ENCODE measurements around the gene BCKDHA.
A peak's percentile ranks its signal among the peaks of the same experiment; 100 is the strongest.

Gene BCKDHA

DNA sequence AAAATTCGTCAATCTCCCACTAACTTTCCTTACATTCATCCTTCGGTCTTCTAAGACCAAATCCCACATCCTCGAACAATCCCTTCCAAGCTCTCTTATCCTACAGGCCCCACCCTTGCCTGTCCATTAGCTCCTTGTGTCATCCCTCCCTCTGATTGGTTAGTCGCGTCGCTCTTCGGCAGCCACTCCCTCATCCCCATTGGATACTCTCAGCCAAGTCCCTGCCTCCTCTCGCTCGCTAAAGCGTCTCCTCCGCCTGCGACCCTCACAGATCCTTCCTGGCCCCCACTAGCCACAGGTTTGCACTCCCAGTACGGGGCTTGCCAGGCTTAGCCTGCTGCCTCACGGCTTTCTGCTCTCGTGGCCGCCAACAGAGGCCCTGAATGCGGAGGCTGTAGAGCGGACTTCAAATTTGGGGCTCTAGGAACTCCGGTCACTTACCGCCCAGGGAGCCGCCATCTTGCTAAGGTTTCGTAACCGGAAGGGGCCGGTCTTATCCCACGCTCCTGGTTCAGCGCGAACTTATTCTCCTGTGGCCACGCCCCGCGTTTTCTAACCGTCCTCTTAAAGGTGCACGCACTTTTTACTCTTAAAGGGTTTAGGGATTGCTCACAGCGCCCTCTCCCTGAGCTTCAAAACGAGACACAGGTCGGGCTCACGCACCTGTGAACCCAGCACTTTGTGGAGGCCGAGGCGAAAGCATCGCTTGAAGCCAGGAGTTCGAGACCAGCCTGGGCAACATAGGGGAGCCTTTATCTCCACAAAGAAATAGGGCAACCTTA is 42.0 kb downstream of the BCKDHA start, which contains the start of gene DMAC2:
DMAC2 (minus strand) TSS at position 472 of the 782 bp plus-strand sequence; CDS start at position 459, 13 bp downstream.
- Histone ChIP-seq H3K36me3 (replicated peaks; ENCODE audit: insufficient read depth, low read length) (no peaks in the 10 kb centered on the region), H3K4me2 (ENCODE audit: low read depth, low read length) (peak within 1 kb of the TSS; percentile 81), H3F3A (ENCODE audit: insufficient read depth, low read length) (0 out of 2 replicates have a peak, but pooled peaks cover 5% of the 10 kb centered on the region), H3K4me1 (ENCODE audit: low read length) (0 out of 2 replicates have a peak, but pooled peaks cover 4% of the 10 kb centered on the region), H3K27me3 (replicated peaks; ENCODE audit: insufficient read depth, low read length) (no peaks in the 10 kb centered on the region), H3K9ac (ENCODE audit: low read length) (peak within 1 kb of the TSS; percentile 82), H3K27ac (ENCODE audit: low read length) (peak within 1 kb of the TSS; percentile 71; the same call in 1 of the 2 replicates), H3K9me2 (replicated peaks; ENCODE audit: insufficient read depth, low read length) (no peaks in the 10 kb centered on the region), H4K20me1 (ENCODE audit: insufficient read depth, low read length) (no peaks in the 10 kb centered on the region), H3K4me3 (ENCODE audit: low read length) (peak within 1 kb of the TSS; percentile 91), H3K9me3 (replicated peaks; ENCODE audit: insufficient read depth, low read length) (no peaks in the 10 kb centered on the region), H2AFZ (ENCODE audit: low read length) (peak within 1 kb of the TSS; percentile 92), H3K79me2 (ENCODE audit: low read length) (peaks cover 19% of the 10 kb centered on the region)
- TF ChIP-seq, protein P1, sequence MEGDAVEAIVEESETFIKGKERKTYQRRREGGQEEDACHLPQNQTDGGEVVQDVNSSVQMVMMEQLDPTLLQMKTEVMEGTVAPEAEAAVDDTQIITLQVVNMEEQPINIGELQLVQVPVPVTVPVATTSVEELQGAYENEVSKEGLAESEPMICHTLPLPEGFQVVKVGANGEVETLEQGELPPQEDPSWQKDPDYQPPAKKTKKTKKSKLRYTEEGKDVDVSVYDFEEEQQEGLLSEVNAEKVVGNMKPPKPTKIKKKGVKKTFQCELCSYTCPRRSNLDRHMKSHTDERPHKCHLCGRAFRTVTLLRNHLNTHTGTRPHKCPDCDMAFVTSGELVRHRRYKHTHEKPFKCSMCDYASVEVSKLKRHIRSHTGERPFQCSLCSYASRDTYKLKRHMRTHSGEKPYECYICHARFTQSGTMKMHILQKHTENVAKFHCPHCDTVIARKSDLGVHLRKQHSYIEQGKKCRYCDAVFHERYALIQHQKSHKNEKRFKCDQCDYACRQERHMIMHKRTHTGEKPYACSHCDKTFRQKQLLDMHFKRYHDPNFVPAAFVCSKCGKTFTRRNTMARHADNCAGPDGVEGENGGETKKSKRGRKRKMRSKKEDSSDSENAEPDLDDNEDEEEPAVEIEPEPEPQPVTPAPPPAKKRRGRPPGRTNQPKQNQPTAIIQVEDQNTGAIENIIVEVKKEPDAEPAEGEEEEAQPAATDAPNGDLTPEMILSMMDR (IDR thresholded peaks at IDR 0.05; ENCODE audit: low read length): peak; percentile 79
- no peak for TF ChIP-seq EZH2phosphoT487 (IDR thresholded peaks at IDR 0.05; ENCODE audit: low read length)
- peak; percentile 99 for DNase-seq

- Histone ChIP-seq H3K4me1 (ENCODE audit: low read length) (0 out of 2 replicates have a peak, but pooled peaks cover 4% of the 10 kb centered on the region), H3K27me3 (replicated peaks; ENCODE audit: insufficient read depth, low read length) (no peaks in the 10 kb centered on the region), H2AFZ (ENCODE audit: low read length) (no peak overlapping the region), H3K9me2 (replicated peaks; ENCODE audit: insufficient read depth, low read length) (no peaks in the 10 kb centered on the region), H3K4me2 (ENCODE audit: low read depth, low read length) (no peak overlapping the region), H3K79me2 (ENCODE audit: low read length) (peaks cover 19% of the 10 kb centered on the region), H3F3A (ENCODE audit: insufficient read depth, low read length) (0 out of 2 replicates have a peak, but pooled peaks cover 5% of the 10 kb centered on the region), H3K9ac (ENCODE audit: low read length) (no peak overlapping the region), H3K36me3 (replicated peaks; ENCODE audit: insufficient read depth, low read length) (no peaks in the 10 kb centered on the region), H4K20me1 (ENCODE audit: insufficient read depth, low read length) (no peaks in the 10 kb centered on the region), H3K9me3 (replicated peaks; ENCODE audit: insufficient read depth, low read length) (no peaks in the 10 kb centered on the region), H3K4me3 (ENCODE audit: low read length) (no peak overlapping the region), H3K27ac (ENCODE audit: low read length) (no peak overlapping the region)
- TF ChIP-seq EZH2phosphoT487 (IDR thresholded peaks at IDR 0.05; ENCODE audit: low read length) (no peak), EZH2 (optimal IDR thresholded peaks at IDR 0.05; ENCODE audit: low read depth, low read length) (no peak)
- TF ChIP-seq, protein P1 (IDR thresholded peaks at IDR 0.05; ENCODE audit: low read length): no peak
- no peak for DNase-seq
Observed at GRCh38 chr19:41441321-41441945, 43.8 kb downstream of the BCKDHA start.

DNA sequence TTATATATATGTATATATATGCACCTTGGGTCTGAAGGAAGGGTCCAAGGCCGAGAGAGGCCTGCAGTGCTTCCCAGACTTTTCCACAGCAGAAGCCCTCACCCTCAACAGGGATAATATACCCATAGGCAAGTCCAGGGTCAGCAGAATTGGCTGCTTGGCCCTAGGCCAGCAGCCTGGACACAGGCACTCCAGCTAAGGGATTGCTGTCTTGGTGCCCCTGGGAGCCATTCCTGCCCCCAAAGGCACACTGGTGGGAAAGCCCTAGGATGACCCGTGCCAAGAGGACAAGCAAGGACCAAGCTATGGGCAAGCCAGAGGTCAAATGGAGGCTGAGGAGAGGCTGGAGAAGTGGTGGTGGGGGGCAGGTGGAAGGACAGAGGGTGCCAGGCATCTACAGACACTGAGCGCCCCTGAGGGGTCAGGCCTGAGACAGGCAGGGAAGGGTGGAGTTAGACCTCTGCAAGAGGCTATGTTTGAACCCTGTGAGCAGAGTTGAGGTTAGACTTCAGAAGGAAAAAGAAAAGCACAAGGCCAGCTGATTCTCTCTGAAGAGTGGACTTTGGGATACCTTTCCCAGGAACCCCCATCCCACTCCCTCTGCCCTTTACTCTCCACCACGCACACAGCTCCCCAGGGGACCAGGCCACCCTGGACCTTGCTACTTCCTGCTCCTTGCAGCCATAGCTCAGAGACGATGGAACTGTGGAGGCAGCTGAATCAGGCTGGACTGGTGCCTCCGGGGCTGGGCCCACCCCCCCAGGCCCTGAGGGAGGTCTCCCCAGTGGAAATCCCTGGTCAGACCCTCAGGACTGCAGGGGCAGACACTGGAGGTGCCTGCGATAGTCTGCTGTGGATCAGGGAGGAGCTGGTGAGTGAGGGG is 45.1 kb downstream of the BCKDHA start, which contains the start of gene ERICH4:
ERICH4 (plus strand) TSS at position 684 of the 883 bp plus-strand sequence; CDS start at position 698, 14 bp downstream.
- Histone ChIP-seq H3K27me3 (replicated peaks; ENCODE audit: insufficient read depth, low read length) (no peaks in the 10 kb centered on the region), H3K4me2 (ENCODE audit: low read depth, low read length) (no peak within 1 kb of the TSS), H3K4me1 (ENCODE audit: low read length) (0 out of 2 replicates have a peak, but pooled peaks cover 4% of the 10 kb centered on the region), H2AFZ (ENCODE audit: low read length) (no peak within 1 kb of the TSS), H3K9me3 (replicated peaks; ENCODE audit: insufficient read depth, low read length) (no peaks in the 10 kb centered on the region), H3K4me3 (ENCODE audit: low read length) (no peak within 1 kb of the TSS), H3F3A (ENCODE audit: insufficient read depth, low read length) (0 out of 2 replicates have a peak, but pooled peaks cover 5% of the 10 kb centered on the region), H3K27ac (ENCODE audit: low read length) (no peak within 1 kb of the TSS), H3K9ac (ENCODE audit: low read length) (no peak within 1 kb of the TSS), H3K36me3 (replicated peaks; ENCODE audit: insufficient read depth, low read length) (no peaks in the 10 kb centered on the region), H3K9me2 (replicated peaks; ENCODE audit: insufficient read depth, low read length) (no peaks in the 10 kb centered on the region), H4K20me1 (ENCODE audit: insufficient read depth, low read length) (no peaks in the 10 kb centered on the region), H3K79me2 (ENCODE audit: low read length) (peaks cover 19% of the 10 kb centered on the region)
- no peak for DNase-seq
- TF ChIP-seq EZH2phosphoT487 (IDR thresholded peaks at IDR 0.05; ENCODE audit: low read length): no peak
- TF ChIP-seq EZH2 (optimal IDR thresholded peaks at IDR 0.05; ENCODE audit: low read depth, low read length): no peak
- TF ChIP-seq, protein P1 (IDR thresholded peaks at IDR 0.05; ENCODE audit: low read length): no peak

All from MM.1S (cell line).